HG03196 (cell line): ENCODE measurements around the gene TMSB4Y.

Source experiments
- ATAC-seq: cut with Tn5 transposase; IDR thresholded peaks from one replicate; pipeline ENCODE4 v1.9.1; 2021; ENCODE audit not compliant: unreplicated experiment

Gene TMSB4Y

DNA sequence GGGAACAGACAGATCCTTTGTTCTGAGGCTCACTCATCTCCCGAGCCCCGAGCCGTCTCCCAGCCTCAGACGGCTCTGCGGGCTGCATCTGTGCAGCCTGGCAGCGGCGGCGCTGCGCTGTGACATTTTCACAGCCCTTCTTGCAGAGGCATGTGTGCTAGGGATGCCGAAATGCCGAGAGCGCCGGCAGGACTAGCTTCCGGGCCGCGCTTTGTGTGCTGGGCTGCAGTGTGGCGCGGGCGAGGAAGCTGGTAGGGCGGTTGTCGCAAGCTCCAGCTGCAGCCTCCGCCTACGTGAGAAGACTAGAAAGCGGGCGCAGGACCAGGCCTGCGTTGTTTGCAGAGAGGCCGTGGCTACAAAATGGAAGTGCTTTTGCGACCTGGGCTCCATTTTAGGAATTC lies at the start of gene TMSB4Y:
TSS of gene TMSB4Y (plus strand) at position 332 of the 401 bp plus-strand sequence.
- ATAC-seq = peak; percentile 89

DNA sequence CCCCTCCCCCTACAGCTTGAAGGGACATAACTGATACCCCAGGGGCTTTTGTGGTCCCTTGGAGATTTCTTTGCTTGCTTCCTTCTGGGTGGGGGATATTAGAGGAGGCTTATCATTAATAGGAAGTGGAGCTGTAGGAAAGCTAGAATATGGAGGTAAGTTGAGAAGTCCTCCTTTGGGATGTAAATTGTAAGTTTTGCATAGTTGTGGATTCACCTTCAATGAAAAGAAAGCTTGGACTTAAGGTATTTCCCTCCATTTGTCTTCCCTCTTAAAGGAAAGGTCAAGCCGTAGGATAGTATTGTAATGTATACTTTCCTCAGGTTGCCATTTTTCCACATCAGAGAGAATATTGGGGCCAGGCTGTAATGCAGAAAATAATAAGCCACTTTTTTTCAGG lies 39.5 kb upstream of the TMSB4Y start:
- ATAC-seq = no peak

DNA sequence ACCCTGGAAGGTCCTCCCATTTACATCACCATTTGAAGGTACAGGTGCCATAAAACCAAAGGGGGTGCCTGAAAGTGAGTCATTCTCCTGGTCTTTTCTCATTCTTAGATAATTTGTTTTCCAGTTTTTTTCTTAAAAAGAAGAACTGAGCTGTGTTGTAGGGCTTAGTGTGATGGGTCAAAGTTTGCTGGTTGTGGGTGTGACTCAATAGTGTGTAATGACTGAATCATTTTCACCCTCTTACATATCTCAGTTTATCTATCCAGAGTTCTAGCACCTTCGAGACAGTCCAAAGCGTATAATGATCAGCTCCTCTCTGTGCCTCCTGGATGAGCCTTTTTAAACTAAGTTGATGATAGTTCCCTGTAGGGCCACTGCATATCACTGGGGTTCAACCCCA lies 32.6 kb upstream of the TMSB4Y start:
- ATAC-seq = no peak

DNA sequence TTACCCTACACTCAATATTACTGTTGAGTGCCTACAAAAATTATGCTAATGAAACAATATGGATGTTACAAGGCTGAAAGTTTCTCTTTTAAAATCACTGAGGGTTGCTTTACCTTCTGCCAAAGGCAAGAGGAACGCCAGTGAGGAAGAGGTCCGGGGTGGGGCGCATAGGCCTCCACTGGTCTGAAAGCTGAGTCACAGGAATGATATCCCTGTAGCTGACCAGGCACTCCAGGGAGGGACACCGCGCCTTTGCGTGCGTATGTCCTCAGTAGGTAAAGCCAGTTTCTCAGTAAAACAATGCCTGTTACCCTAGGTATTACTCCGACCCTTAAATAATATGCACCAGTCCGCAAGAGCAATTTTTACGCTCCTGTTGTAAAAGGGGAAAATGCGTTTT lies 1.4 kb upstream of the TMSB4Y start:
- ATAC-seq = no peak

DNA sequence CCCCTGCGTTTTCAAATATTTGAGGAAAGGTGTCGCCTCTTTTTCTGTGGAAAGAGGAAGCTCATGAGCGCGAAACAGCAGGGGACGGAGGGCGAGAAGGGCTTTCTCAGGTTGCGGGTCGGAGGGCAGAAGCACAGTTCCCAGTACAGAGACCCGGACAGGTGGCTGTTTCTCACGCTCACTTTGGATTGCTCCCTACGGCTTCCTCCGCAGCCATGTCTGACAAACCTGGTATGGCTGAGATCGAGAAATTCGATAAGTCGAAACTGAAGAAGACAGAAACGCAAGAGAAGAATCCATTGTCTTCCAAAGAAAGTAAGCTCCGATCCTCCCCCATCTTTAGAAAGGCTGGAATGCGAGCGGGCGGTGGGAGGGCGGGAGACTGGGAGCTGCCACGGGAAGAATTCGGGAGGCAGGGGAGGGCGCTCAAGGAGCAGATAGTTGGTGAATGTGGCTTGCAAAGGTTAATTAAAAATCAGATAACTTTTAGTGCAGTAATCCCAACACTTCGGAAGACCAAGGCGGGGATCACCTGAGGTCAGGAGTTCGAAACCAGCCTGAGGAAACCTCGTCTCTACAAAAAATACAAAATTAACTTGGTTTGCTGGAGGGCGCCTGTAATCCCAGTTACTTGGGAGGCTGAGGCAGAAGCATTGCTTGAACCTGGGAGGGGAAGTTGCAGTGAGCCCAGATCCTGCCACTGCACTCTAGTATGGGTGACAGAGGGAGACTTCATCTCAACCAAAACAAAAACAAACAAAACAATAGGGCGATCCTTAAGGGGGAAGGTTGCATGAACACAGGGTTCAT lies 627 bp downstream of the TMSB4Y start:
- ATAC-seq = no peak

GRCh38 chrY:13705197-13705596 lies 1.5 kb downstream of the TMSB4Y start:
- ATAC-seq = no peak

- ATAC-seq = no peak
Measured at GRCh38 chrY:13708038-13708437, 4.3 kb downstream of the TMSB4Y start.

- no peak for ATAC-seq
Measured at GRCh38 chrY:13718996-13719395, 15.3 kb downstream of the TMSB4Y start.

- no peak for ATAC-seq
Measured at GRCh38 chrY:13729517-13729916, 25.8 kb downstream of the TMSB4Y start.

- ATAC-seq = no peak
Measured at GRCh38 chrY:13738618-13739017, 34.9 kb downstream of the TMSB4Y start.

DNA sequence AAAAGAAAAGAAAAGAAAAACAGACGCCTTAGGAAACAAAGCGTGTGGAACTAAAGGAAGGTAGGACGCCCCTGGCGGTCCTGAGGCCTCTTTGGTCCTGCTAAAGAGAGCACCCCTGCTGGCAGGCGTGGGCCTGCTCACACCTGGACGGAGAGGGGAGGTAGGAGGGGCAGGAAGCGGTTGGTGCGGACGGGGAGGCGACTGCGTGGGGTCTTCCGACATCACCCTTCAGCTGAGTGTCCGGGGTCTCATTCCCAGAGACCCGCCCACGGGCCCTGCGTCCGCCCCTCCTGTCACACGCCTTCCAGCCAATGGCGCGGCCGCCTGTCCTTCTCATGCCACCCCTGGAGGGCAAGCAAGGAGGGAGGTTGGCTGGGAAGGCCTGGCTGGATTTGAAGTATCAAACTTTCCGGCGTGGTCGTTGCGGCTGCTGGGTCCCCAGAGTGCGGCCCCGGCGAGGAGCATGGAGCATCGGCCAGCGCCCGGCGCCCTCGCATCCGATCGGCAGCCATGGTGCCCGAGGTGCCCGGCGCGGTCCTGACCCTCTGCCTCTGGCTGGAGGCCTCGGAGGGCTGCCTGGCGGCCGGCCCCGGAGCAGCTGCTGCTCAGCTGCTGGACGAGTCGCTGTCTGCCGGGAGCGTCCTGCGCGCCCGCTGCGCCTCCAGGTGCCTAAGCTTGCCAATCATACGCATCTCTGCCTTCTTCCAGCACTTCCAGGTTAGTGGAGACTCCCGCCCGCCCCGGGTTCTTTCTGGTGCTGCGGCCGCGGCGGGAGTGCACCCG lies 47.8 kb downstream of the TMSB4Y start:
- peak; percentile 76 for ATAC-seq

GRCh38 chrY:13754661-13755060 lies 51.0 kb downstream of the TMSB4Y start:
- no peak for ATAC-seq
